WTC11 (cell line): ENCODE data around the gene NXPH4. TPM values are rescaled to one million over a fixed set of nuclear protein-coding genes. Genes with fewer than 3 reads are reported as not detected.

Experiments
- ATAC-seq: fragments of 200-7000 bp; cut with Tn5 transposase; 2 replicates; pipeline ENCODE4 v1.10.0; 2021; ENCODE audit warnings: mild to moderate bottlenecking, moderate library complexity
- CTCF ChIA-PET: fragments of 300-600 bp; sonication (Branson Sonifier 250); formaldehyde crosslinking; loops from one replicate; lab custom pipeline; 2021; ENCODE audit warnings: antibody characterized with exemption; lab: Charles Lee
- POLR2A ChIA-PET: fragments of 350-600 bp; sonication (Branson Sonifier 250); formaldehyde crosslinking; loops from one replicate; lab custom pipeline; 2021; ENCODE audit warnings: antibody characterized with exemption; lab: Charles Lee
- DNase-seq: peaks from one replicate; pipeline ENCODE4 v3.0.0; 2021; ENCODE audit warnings: low spot score
- H3K27ac Mint-ChIP-seq: 2 replicates; pipeline ENCODE4 v1.8.0; 2021; ENCODE audit warnings: mixed read lengths
- H3K27me3 Mint-ChIP-seq: 2 replicates; pipeline ENCODE4 v1.8.0; 2021; ENCODE audit warnings: low read depth, mild to moderate bottlenecking, moderate library complexity, mixed read lengths
- H3K36me3 Mint-ChIP-seq: 2 replicates; pipeline ENCODE4 v1.8.0; 2021; ENCODE audit warnings: mixed read lengths
- H3K4me1 Mint-ChIP-seq: 2 replicates; pipeline ENCODE4 v1.8.0; 2022; ENCODE audit warnings: mixed read lengths
- H3K4me3 Mint-ChIP-seq: 2 replicates; pipeline ENCODE4 v1.8.0; 2021; ENCODE audit warnings: mild to moderate bottlenecking, moderate library complexity, mixed read lengths
- H3K9me3 Mint-ChIP-seq: 2 replicates; pipeline ENCODE4 v1.8.0; 2021; ENCODE audit warnings: mixed read lengths
- CTCF ChIP-seq: fragments of 200-600 bp; IDR thresholded peaks from 2 replicates; pipeline ENCODE4 v1.8.0; 2022; ENCODE audit warnings: antibody characterized with exemption
- GABPB1 ChIP-seq: sonication (generic); formaldehyde crosslinking; IDR thresholded peaks from 2 replicates; pipeline ENCODE4 v1.8.1; 2023; ENCODE audit warnings: mild to moderate bottlenecking, missing genetic modification reagents
- PRDM15 ChIP-seq: sonication (generic); formaldehyde crosslinking; IDR thresholded peaks from 2 replicates; pipeline ENCODE4 v1.8.0; 2022; ENCODE audit warnings: missing genetic modification reagents
- RORB ChIP-seq: fragments of 250-450 bp; sonication (Bioruptor Pico); IDR thresholded peaks from 2 replicates; pipeline ENCODE4 v1.9.0; 2021; ENCODE audit warnings: mild to moderate bottlenecking
- SMAD3 ChIP-seq: sonication (generic); formaldehyde crosslinking; IDR thresholded peaks from 2 replicates; pipeline ENCODE4 v1.8.0; 2022; ENCODE audit warnings: missing genetic modification reagents, mild to moderate bottlenecking, borderline replicate concordance
- SMAD4 ChIP-seq: sonication (generic); formaldehyde crosslinking; IDR thresholded peaks from 2 replicates; pipeline ENCODE4 v1.8.0; 2022; ENCODE audit warnings: mild to moderate bottlenecking, missing genetic modification reagents
- ZNF416 ChIP-seq: fragments of 250-450 bp; sonication (Bioruptor Pico); IDR thresholded peaks from 2 replicates; pipeline ENCODE4 v1.9.0; 2021; ENCODE audit warnings: mild to moderate bottlenecking, inconsistent platforms
- total RNA-seq: library from RNA; stranded (reverse); gene quantifications from 3 replicates; pipeline ENCODE4 v1.2.3, GENCODE V29; 2021
- TF ChIP-seq, protein P1 (sequence below): sonication (generic); formaldehyde crosslinking; IDR thresholded peaks from 2 replicates; pipeline ENCODE4 v1.8.0; 2022; ENCODE audit warnings: mild to moderate bottlenecking, missing genetic modification reagents
- TF ChIP-seq, protein P2 (sequence below): sonication (generic); formaldehyde crosslinking; conservative IDR thresholded peaks from 2 replicates; pipeline ENCODE4 v1.8.1; 2023; ENCODE audit warnings: mild to moderate bottlenecking, low read depth, missing genetic modification reagents, moderate library complexity

Gene NXPH4
- total RNA-seq, 1 experiment from 2014 or later: 4.9 TPM

DNA sequence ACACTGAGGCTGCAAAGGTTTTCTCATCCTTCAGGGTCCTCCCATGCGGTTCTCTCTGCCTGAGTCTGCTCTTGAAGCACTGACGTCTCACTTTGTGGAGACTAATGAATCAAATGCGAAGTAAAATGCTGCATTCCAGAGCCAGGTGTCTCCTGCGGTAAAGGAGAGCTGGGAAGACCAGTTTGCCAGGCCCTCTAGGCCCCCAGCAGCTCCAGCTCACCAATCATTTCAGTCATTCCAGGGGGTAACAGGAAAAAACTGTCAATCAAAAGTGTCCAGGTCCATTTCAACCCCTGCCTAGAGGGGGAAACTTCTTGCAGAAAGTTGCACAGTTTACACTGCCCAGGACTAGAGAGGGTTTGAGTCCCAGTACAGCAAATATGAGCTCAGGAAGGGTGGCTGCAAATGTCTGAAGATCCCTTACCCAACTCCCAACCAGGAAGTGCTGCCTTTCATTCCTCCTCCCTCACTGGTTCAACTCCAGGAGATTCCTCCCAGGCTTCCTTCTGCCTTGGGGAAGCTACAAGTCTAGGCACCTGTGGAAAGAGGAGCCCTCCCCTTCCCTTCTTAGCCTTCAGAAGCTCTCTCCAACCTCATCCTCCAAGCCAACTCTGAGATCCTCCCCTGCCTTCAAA lies 2.7 kb upstream of the NXPH4 start:
- H3K4me3 Mint-ChIP-seq: peak overlapping the region; percentile 53
- peak overlapping the region; percentile 13 for H3K27ac Mint-ChIP-seq

More for the DNA sequence above, 2.7 kb upstream of the NXPH4 start:
- H3K27me3 Mint-ChIP-seq: peaks cover 51% of the 10 kb centered on the region
- no peaks in the 10 kb centered on the region for H3K9me3 Mint-ChIP-seq
- H3K4me1 Mint-ChIP-seq: peaks cover 37% of the 10 kb centered on the region
- DNase-seq: no peak
- ChIA-PET CTCF (interaction anchor here (0.6 to 8.5 kb wide), 54 partner anchors 8 to 1058 kb away, joined by 3 to 415 read pairs (median 4); partner anchors contain the start of genes GLI1, INHBE, LRP1 and SHMT2), POLR2A (interaction anchor here (0.7 to 3.0 kb wide), 12 partner anchors 11 to 241 kb away, joined by 3 to 18 read pairs (median 7); partner anchors contain the start of genes INHBE and SHMT2)
- no peak for TF ChIP-seq SMAD3 (CRISPR knock-in tag)
- no peak for TF ChIP-seq PRDM15 (CRISPR knock-in tag)
- TF ChIP-seq, protein P1, sequence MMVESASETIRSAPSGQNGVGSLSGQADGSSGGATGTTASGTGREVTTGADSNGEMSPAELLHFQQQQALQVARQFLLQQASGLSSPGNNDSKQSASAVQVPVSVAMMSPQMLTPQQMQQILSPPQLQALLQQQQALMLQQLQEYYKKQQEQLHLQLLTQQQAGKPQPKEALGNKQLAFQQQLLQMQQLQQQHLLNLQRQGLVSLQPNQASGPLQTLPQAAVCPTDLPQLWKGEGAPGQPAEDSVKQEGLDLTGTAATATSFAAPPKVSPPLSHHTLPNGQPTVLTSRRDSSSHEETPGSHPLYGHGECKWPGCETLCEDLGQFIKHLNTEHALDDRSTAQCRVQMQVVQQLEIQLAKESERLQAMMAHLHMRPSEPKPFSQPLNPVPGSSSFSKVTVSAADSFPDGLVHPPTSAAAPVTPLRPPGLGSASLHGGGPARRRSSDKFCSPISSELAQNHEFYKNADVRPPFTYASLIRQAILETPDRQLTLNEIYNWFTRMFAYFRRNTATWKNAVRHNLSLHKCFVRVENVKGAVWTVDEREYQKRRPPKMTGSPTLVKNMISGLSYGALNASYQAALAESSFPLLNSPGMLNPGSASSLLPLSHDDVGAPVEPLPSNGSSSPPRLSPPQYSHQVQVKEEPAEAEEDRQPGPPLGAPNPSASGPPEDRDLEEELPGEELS (CRISPR knock-in tag): no peak
- no peak for TF ChIP-seq SMAD4
- no peak for TF ChIP-seq RORB (CRISPR knock-in tag)
- TF ChIP-seq, protein P2, sequence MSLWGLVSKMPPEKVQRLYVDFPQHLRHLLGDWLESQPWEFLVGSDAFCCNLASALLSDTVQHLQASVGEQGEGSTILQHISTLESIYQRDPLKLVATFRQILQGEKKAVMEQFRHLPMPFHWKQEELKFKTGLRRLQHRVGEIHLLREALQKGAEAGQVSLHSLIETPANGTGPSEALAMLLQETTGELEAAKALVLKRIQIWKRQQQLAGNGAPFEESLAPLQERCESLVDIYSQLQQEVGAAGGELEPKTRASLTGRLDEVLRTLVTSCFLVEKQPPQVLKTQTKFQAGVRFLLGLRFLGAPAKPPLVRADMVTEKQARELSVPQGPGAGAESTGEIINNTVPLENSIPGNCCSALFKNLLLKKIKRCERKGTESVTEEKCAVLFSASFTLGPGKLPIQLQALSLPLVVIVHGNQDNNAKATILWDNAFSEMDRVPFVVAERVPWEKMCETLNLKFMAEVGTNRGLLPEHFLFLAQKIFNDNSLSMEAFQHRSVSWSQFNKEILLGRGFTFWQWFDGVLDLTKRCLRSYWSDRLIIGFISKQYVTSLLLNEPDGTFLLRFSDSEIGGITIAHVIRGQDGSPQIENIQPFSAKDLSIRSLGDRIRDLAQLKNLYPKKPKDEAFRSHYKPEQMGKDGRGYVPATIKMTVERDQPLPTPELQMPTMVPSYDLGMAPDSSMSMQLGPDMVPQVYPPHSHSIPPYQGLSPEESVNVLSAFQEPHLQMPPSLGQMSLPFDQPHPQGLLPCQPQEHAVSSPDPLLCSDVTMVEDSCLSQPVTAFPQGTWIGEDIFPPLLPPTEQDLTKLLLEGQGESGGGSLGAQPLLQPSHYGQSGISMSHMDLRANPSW (CRISPR knock-in tag): no peak
- no peak for TF ChIP-seq ZNF416 (CRISPR knock-in tag)
- TF ChIP-seq CTCF: no peak
- TF ChIP-seq GABPB1 (CRISPR knock-in tag): no peak
- peaks cover 9% of the 10 kb centered on the region for H3K36me3 Mint-ChIP-seq
- ATAC-seq: no peak
